Endodermal cell (in vitro differentiated cells): ENCODE data around the gene NPAS4. TPM values are rescaled to one million over a fixed set of nuclear protein-coding genes. Genes with fewer than 3 reads are reported as not detected.
"Not testable (repeated sequence)": the region's sequence is repeated elsewhere in the genome, so short reads cannot be mapped to it uniquely, and the experiment has no call there.

Experiments used
- DNase-seq: peaks from one replicate; pipeline ENCODE4 v3.0.0-alpha.2; 2017
- H3K27ac ChIP-seq: 2 replicates; pipeline ENCODE4 v1.5.1; 2013; ENCODE audit warnings: mild to moderate bottlenecking, low read depth, low read length, moderate library complexity
- H3K27me3 ChIP-seq: 2 replicates; pipeline ENCODE4 v1.6.1; 2013; ENCODE audit warnings: mild to moderate bottlenecking, low read length, moderate library complexity; ENCODE audit not compliant: insufficient read depth, control insufficient read depth, poor library complexity, severe bottlenecking
- H3K36me3 ChIP-seq: 2 replicates; pipeline ENCODE4 v1.7.0; 2013; ENCODE audit warnings: mild to moderate bottlenecking, low read length, moderate library complexity; ENCODE audit not compliant: control insufficient read depth, insufficient read depth
- H3K4me1 ChIP-seq: one replicate; pipeline ENCODE4 v1.7.0; 2013; ENCODE audit warnings: low read length; ENCODE audit not compliant: control insufficient read depth, insufficient read depth
- H3K4me3 ChIP-seq: 2 replicates; pipeline ENCODE4 v1.5.1; 2013; ENCODE audit warnings: mild to moderate bottlenecking, low read length, moderate library complexity
- H3K9ac ChIP-seq: 2 replicates; pipeline ENCODE4 v1.6.1; 2013; ENCODE audit warnings: mild to moderate bottlenecking, low read length, moderate library complexity; ENCODE audit not compliant: poor library complexity, severe bottlenecking; ENCODE audit errors: extremely low read depth
- H3K9me3 ChIP-seq: 2 replicates; pipeline ENCODE4 v1.6.1; 2013; ENCODE audit warnings: mild to moderate bottlenecking, low read length, moderate library complexity; ENCODE audit not compliant: control insufficient read depth
- H3K27ac Mint-ChIP-seq: 2 replicates; pipeline ENCODE4 v1.8.0; 2020; ENCODE audit warnings: mixed read lengths
- H3K27me3 Mint-ChIP-seq: 2 replicates; pipeline ENCODE4 v1.8.0; 2021; ENCODE audit warnings: mild to moderate bottlenecking, mixed read lengths; ENCODE audit not compliant: insufficient read depth
- H3K36me3 Mint-ChIP-seq: 2 replicates; pipeline ENCODE4 v1.8.0; 2020; ENCODE audit warnings: low read depth, mixed read lengths
- H3K4me1 Mint-ChIP-seq: 2 replicates; pipeline ENCODE4 v1.8.0; 2020; ENCODE audit warnings: mixed read lengths
- H3K4me3 Mint-ChIP-seq: 2 replicates; pipeline ENCODE4 v1.8.0; 2020; ENCODE audit warnings: mild to moderate bottlenecking, moderate library complexity, mixed read lengths
- H3K9me3 Mint-ChIP-seq: 2 replicates; pipeline ENCODE4 v1.8.0; 2020; ENCODE audit warnings: mild to moderate bottlenecking, mixed read lengths
- WGBS, 2 experiments: methylation state at CpG; one replicate each; pipeline versions ENCODE4 v1.1.5 to v1.1.7; 2013; ENCODE audit warnings: missing lambda C conversion rate in 2 of 2, mixed read lengths in 1 of 2; ENCODE audit not compliant: insufficient coverage in 1 of 2, insufficient read length in 1 of 2; 5-methylcytosine and 5-hydroxymethylcytosine counted together
- total RNA-seq, 2 donors: library from RNA; stranded (reverse); fragmentation: NEBNext Ultra II Directional in 1 of 2; extraction: Animal tissue kit (Norgen Biotek cat#: 25700) in 1 of 2; gene quantifications; 2 replicates in 1 of 2; 3 replicates in 1 of 2; pipeline ENCODE4 v1.2.1, GENCODE V29; 2021
- TF ChIP-seq, protein P1 (sequence below): fragments of 200-600 bp; sonication (generic); conservative IDR thresholded peaks from 2 replicates; pipeline ENCODE4 v1.5.0; 2021; ENCODE audit warnings: antibody characterized with exemption, mild to moderate bottlenecking

NPAS4 gene
- total RNA-seq, 2 donors from 2014 or later, result not detected

DNA sequence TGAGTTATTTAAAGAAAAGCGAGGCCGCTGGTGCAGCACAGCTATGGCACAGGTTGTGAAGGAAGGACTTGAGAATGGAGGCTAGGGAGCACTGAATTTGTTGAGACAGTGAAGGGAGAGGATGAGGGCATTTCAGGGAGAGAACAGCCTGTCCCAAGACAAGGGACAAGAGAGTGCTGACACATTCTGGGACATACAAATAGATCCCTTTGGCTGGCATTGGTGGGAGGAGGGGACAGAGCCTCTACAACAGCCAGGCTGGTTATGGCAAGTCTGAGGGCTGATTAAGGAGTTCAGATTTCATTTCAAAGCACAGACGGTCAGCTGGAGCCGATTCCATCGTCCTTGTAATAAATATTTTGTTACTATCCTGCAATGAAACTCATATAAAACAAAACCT is 47.6 kb upstream of the NPAS4 start:
- peaks cover 12% of the 10 kb centered on the region for H3K36me3 ChIP-seq
- H3K27ac Mint-ChIP-seq, result no peak overlapping the region
- no peak overlapping the region for H3K4me3 Mint-ChIP-seq
- 74 to 100% methylated on average over 3 to 5 of the region's 5 CpGs for WGBS, 2 experiments
- DNase-seq, result no peak
- H3K9ac ChIP-seq, result no peak overlapping the region
- H3K27me3 Mint-ChIP-seq, result no peaks in the 10 kb centered on the region
- peaks cover 16% of the 10 kb centered on the region for H3K36me3 Mint-ChIP-seq
- no peak overlapping the region for H3K4me3 ChIP-seq
- H3K4me1 Mint-ChIP-seq, result peaks cover 20% of the 10 kb centered on the region
- H3K9me3 Mint-ChIP-seq, result no peaks in the 10 kb centered on the region
- TF ChIP-seq, protein P1, sequence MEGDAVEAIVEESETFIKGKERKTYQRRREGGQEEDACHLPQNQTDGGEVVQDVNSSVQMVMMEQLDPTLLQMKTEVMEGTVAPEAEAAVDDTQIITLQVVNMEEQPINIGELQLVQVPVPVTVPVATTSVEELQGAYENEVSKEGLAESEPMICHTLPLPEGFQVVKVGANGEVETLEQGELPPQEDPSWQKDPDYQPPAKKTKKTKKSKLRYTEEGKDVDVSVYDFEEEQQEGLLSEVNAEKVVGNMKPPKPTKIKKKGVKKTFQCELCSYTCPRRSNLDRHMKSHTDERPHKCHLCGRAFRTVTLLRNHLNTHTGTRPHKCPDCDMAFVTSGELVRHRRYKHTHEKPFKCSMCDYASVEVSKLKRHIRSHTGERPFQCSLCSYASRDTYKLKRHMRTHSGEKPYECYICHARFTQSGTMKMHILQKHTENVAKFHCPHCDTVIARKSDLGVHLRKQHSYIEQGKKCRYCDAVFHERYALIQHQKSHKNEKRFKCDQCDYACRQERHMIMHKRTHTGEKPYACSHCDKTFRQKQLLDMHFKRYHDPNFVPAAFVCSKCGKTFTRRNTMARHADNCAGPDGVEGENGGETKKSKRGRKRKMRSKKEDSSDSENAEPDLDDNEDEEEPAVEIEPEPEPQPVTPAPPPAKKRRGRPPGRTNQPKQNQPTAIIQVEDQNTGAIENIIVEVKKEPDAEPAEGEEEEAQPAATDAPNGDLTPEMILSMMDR, result no peak
- no peaks in the 10 kb centered on the region for H3K27me3 ChIP-seq
- no peaks in the 10 kb centered on the region for H3K4me1 ChIP-seq
- no peak overlapping the region for H3K27ac ChIP-seq
- no peaks in the 10 kb centered on the region for H3K9me3 ChIP-seq

DNA sequence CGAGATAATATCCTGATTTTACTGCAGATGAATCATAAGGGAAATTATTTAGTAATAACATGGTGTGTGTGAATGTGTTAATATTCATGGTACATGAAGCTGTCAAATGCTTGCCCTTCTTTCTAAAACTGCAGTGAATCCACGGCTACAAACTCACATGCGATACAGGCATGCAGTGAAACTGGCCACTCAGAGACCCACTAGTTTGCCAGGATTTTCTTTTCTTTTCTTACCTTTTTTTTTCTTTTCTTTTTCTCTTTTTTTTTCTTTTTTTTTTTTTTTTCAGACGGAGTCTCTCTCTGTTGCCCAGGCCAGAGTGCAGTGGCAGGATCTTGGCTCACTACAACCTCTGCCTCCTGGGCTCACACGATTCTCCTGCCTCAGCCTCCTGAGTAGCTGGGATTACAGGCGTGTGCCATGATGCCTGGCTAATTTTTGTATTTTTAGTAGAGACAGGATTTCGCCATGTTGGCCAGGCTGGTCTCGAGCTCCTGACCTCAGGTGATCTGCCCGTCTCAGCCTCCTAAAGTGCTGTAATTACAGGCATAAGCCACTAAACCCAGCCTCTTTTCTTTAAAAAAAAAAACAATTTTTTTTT is 47.0 kb upstream of the NPAS4 start:
- not testable (repeated sequence) for DNase-seq, H3K9ac ChIP-seq, H3K27me3 ChIP-seq, H3K4me3 Mint-ChIP-seq, H3K27me3 Mint-ChIP-seq, H3K4me1 ChIP-seq, H3K9me3 ChIP-seq, H3K9me3 Mint-ChIP-seq, H3K4me3 ChIP-seq, H3K27ac ChIP-seq, H3K27ac Mint-ChIP-seq, H3K36me3 ChIP-seq
- WGBS, 2 experiments, result 86 to 87% methylated on average over 7 to 9 of the region's 9 CpGs
- H3K36me3 Mint-ChIP-seq, result peaks cover 11% of the 10 kb centered on the region
- peaks cover 20% of the 10 kb centered on the region for H3K4me1 Mint-ChIP-seq

DNA sequence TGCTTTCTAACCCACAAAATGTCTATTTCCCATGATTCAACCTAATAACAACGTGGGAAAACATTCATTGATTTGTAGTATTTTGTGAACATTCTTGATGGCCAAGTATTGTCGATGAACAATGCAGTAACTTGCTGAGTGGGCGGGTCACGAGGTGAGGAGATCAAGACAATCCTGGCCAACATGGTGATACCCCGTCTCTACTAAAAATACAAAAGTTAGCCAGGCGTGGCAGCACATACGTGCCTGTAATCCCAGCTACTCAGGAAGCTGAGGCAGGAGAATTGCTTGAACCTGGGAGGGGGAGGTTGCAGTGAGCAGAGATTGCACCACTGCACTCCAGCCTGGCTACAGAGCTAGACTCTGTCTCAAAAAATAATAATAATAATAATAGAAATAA is 40.6 kb upstream of the NPAS4 start:
- DNase-seq, H3K27ac ChIP-seq, H3K27ac Mint-ChIP-seq: not testable (repeated sequence)

DNA sequence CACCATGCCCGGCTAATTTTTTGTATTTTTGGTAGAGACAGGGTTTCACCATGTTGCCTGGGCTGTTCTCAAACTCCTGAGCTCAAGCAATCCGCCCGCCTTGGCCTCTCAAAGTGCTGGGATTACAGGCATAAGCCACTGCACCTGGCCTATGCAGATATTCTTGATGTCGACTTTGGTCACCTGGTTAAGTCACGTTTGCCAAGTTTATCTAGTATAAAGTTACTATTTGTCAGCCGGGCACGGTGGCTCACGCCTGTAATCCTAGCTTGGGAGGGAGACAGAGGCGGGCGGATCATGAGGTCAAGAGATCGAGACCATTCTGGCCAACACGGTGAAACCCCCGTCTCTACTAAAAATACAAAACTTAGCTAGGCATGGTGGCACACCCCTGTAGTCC is 36.5 kb upstream of the NPAS4 start:
- H3K27ac Mint-ChIP-seq, H3K9ac ChIP-seq, H3K27me3 ChIP-seq, H3K36me3 ChIP-seq, H3K9me3 ChIP-seq, H3K4me1 Mint-ChIP-seq, H3K4me1 ChIP-seq, H3K4me3 Mint-ChIP-seq, H3K36me3 Mint-ChIP-seq, H3K4me3 ChIP-seq, H3K27ac ChIP-seq, H3K9me3 Mint-ChIP-seq, DNase-seq, H3K27me3 Mint-ChIP-seq: not testable (repeated sequence)
- WGBS, 2 experiments, result 93% methylated on average over 11 to 13 of the region's 13 CpGs

More for the DNA sequence above, 40.6 kb upstream of the NPAS4 start:
- not testable (repeated sequence) for H3K9me3 ChIP-seq, H3K36me3 Mint-ChIP-seq, H3K4me3 Mint-ChIP-seq, H3K27me3 ChIP-seq, H3K4me1 Mint-ChIP-seq, H3K9me3 Mint-ChIP-seq, H3K36me3 ChIP-seq, H3K4me1 ChIP-seq, H3K4me3 ChIP-seq, H3K9ac ChIP-seq, H3K27me3 Mint-ChIP-seq
- 51 to 54% methylated on average over 5 to 7 of the region's 7 CpGs for WGBS, 2 experiments
